ENCODE results near the gene DCBLD2.

GRCh38 chr3:98848108-98848507, 53.4 kb downstream of the DCBLD2 start:
- no peak for TF ChIP-seq EZH2 (IDR thresholded peaks at IDR 0.05; ENCODE audit: low read depth)
- no peak for TF ChIP-seq CTCF (conservative IDR thresholded peaks at IDR 0.05)
